ENCODE data around the gene SYT8. TPM values are rescaled to one million over a fixed set of nuclear protein-coding genes. Genes with fewer than 3 reads are reported as not detected.

Gene SYT8
- total RNA-seq, 1 experiment from 2014 or later = 7.8 TPM

DNA sequence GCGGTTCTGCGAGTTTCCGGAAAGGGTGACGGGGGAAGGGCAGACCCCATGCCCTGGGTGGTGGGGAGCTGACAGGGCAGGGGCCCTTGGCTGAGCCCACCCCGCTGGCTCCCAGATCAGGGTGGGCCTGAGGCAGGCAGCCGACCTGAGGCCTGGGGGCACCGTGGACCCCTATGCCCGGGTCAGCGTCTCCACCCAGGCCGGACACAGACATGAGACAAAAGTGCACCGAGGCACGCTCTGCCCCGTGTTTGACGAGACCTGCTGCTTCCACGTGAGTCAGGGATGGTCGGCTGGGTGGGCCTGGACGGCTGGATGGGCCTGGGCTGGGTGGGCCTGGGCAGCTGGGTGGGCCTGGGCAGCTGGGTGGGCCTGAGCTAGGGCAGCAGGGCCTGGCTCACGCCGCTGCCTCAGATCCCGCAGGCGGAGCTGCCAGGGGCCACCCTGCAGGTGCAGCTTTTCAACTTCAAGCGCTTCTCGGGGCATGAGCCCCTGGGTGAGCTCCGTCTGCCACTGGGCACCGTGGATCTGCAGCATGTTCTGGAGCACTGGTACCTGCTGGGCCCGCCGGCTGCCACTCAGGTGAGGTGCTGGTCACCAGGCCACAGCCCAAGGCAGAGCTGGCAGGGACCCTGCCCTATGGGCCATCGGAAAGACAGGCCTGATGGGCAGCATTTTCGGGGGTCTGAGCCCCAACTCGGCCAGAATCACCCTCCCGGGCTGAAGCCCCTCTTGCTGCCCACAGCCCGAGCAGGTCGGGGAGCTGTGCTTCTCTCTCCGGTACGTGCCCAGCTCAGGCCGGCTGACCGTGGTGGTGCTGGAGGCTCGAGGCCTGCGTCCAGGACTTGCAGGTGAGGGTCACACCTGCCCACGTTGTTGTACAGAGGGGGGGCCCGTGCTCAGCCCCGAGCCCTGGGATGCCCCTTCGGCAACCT is 1.5 kb downstream of the SYT8 start:
- H3F3A ChIP-seq (ENCODE audit: low read length, unreplicated experiment) = no peaks in the 10 kb centered on the region
- peaks cover 28% of the 10 kb centered on the region for H3K4me1 ChIP-seq (ENCODE audit: insufficient read depth, low read length)
- no peak for ATAC-seq
- POLR2A ChIA-PET (ENCODE audit: unreplicated experiment) = no interaction called here
- DNase-seq = no peak
- no peak for TF ChIP-seq EZH2phosphoT487 (IDR thresholded peaks at IDR 0.05; ENCODE audit: borderline replicate concordance, low read length)
- H3K9ac ChIP-seq (ENCODE audit: low read length) = no peak overlapping the region
- CTCF ChIA-PET = interaction anchor here (0.6 to 0.8 kb wide), 2 partner anchors 12 to 184 kb away, joined by 3 read pairs; no protein-coding TSS in a partner anchor
- H3K4me3 ChIP-seq (ENCODE audit: low read length) = no peak overlapping the region
- H3K27me3 ChIP-seq (ENCODE audit: low read length) = no peaks in the 10 kb centered on the region
- no peaks in the 10 kb centered on the region for H3K9me3 ChIP-seq (ENCODE audit: low read length)
- H3K27ac ChIP-seq (ENCODE audit: low read length) = no peak overlapping the region
- H3K79me2 ChIP-seq (ENCODE audit: low read length) = no peaks in the 10 kb centered on the region
- no peaks in the 10 kb centered on the region for H3K9me2 ChIP-seq (replicated peaks; ENCODE audit: low read length)
- BruUV-seq (replicated peaks) = no TSS peak
- no peaks in the 10 kb centered on the region for H4K20me1 ChIP-seq (ENCODE audit: low read length)
- intact Hi-C loops (cut with micrococcal nuclease) = loop anchor here (10.0 kb wide), 1 partner anchor 319 kb away; no protein-coding TSS in a partner anchor
- no peaks in the 10 kb centered on the region for H3K36me3 ChIP-seq (ENCODE audit: low read depth, low read length)
- no peak overlapping the region for H3K4me2 ChIP-seq (ENCODE audit: low read length)
- H2AFZ ChIP-seq (ENCODE audit: low read length) = no peak overlapping the region

- Histone ChIP-seq H3K4me1 (ENCODE audit: insufficient read depth, low read length) (peaks cover 24% of the 10 kb centered on the region), H3K36me3 (ENCODE audit: low read depth, low read length) (no peaks in the 10 kb centered on the region), H3K79me2 (ENCODE audit: low read length) (no peaks in the 10 kb centered on the region), H2AFZ (ENCODE audit: low read length) (no peak overlapping the region), H3K9me3 (ENCODE audit: low read length) (no peaks in the 10 kb centered on the region), H3K4me3 (ENCODE audit: low read length) (no peak overlapping the region), H3K9me2 (replicated peaks; ENCODE audit: low read length) (no peaks in the 10 kb centered on the region), H3K9ac (ENCODE audit: low read length) (no peak overlapping the region), H3F3A (ENCODE audit: low read length, unreplicated experiment) (no peaks in the 10 kb centered on the region), H4K20me1 (ENCODE audit: low read length) (no peaks in the 10 kb centered on the region), H3K4me2 (ENCODE audit: low read length) (no peak overlapping the region), H3K27ac (ENCODE audit: low read length) (no peak overlapping the region), H3K27me3 (ENCODE audit: low read length) (no peaks in the 10 kb centered on the region)
- CTCF ChIA-PET = no interaction called here
- 0 out of 2 replicates have a peak, but pooled peaks have one; percentile 11 for ATAC-seq
- intact Hi-C loops (cut with micrococcal nuclease) = loop anchor here (10.0 kb wide), 1 partner anchor 317 kb away; no protein-coding TSS in a partner anchor
- TF ChIP-seq EZH2 (IDR thresholded peaks at IDR 0.05; ENCODE audit: low read length, unreplicated experiment) (no peak), EZH2phosphoT487 (IDR thresholded peaks at IDR 0.05; ENCODE audit: borderline replicate concordance, low read length) (no peak)
- TF ChIP-seq, protein P1, sequence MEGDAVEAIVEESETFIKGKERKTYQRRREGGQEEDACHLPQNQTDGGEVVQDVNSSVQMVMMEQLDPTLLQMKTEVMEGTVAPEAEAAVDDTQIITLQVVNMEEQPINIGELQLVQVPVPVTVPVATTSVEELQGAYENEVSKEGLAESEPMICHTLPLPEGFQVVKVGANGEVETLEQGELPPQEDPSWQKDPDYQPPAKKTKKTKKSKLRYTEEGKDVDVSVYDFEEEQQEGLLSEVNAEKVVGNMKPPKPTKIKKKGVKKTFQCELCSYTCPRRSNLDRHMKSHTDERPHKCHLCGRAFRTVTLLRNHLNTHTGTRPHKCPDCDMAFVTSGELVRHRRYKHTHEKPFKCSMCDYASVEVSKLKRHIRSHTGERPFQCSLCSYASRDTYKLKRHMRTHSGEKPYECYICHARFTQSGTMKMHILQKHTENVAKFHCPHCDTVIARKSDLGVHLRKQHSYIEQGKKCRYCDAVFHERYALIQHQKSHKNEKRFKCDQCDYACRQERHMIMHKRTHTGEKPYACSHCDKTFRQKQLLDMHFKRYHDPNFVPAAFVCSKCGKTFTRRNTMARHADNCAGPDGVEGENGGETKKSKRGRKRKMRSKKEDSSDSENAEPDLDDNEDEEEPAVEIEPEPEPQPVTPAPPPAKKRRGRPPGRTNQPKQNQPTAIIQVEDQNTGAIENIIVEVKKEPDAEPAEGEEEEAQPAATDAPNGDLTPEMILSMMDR (conservative IDR thresholded peaks at IDR 0.05; ENCODE audit: low read depth, low read length) = peak; percentile 75
- BruUV-seq (replicated peaks) = no TSS peak
- POLR2A ChIA-PET (ENCODE audit: unreplicated experiment) = no interaction called here
- peak; percentile 33 for DNase-seq
These were observed 2.6 kb downstream of the SYT8 start for GRCh38 chr11:1837171-1838076.

- Histone ChIP-seq H3K9ac (ENCODE audit: low read length) (no peak overlapping the region), H3F3A (ENCODE audit: low read length, unreplicated experiment) (no peaks in the 10 kb centered on the region), H3K9me3 (ENCODE audit: low read length) (no peaks in the 10 kb centered on the region), H3K79me2 (ENCODE audit: low read length) (no peaks in the 10 kb centered on the region), H2AFZ (ENCODE audit: low read length) (no peak overlapping the region), H3K4me2 (ENCODE audit: low read length) (no peak overlapping the region), H3K4me1 (ENCODE audit: insufficient read depth, low read length) (peaks cover 19% of the 10 kb centered on the region), H3K27me3 (ENCODE audit: low read length) (no peaks in the 10 kb centered on the region), H3K27ac (ENCODE audit: low read length) (no peak overlapping the region), H3K9me2 (replicated peaks; ENCODE audit: low read length) (no peaks in the 10 kb centered on the region), H4K20me1 (ENCODE audit: low read length) (no peaks in the 10 kb centered on the region), H3K36me3 (ENCODE audit: low read depth, low read length) (no peaks in the 10 kb centered on the region), H3K4me3 (ENCODE audit: low read length) (no peak overlapping the region)
- ATAC-seq = no peak
- DNase-seq = no peak
- intact Hi-C loops (cut with micrococcal nuclease) = loop anchor here (10.0 kb wide), 1 partner anchor 317 kb away; no protein-coding TSS in a partner anchor
- ChIA-PET CTCF (no interaction called here), POLR2A (ENCODE audit: unreplicated experiment) (no interaction called here)
- no TSS peak for BruUV-seq (replicated peaks)
- TF ChIP-seq EZH2 (IDR thresholded peaks at IDR 0.05; ENCODE audit: low read length, unreplicated experiment) (no peak), EZH2phosphoT487 (IDR thresholded peaks at IDR 0.05; ENCODE audit: borderline replicate concordance, low read length) (no peak)
- TF ChIP-seq, protein P1 (conservative IDR thresholded peaks at IDR 0.05; ENCODE audit: low read depth, low read length) = no peak
These were observed 3.3 kb downstream of the SYT8 start for GRCh38 chr11:1838077-1838425.

All from PC-3 (cell line).